Transverse colon (tissue), 1 donor: ENCODE data around the gene HIVEP3.

ENCODE experiments used
- EP300 ChIP-seq: sonication (generic); formaldehyde crosslinking; IDR thresholded peaks from one replicate; pipeline ENCODE4 v1.6.1; 2017; ENCODE audit warnings: antibody characterized with exemption, low read depth
- POLR2A ChIP-seq: fragments of 450-650 bp; IDR thresholded peaks from one replicate; pipeline ENCODE4 v1.6.1; 2016; ENCODE audit warnings: antibody characterized with exemption, mild to moderate bottlenecking, moderate library complexity

DNA sequence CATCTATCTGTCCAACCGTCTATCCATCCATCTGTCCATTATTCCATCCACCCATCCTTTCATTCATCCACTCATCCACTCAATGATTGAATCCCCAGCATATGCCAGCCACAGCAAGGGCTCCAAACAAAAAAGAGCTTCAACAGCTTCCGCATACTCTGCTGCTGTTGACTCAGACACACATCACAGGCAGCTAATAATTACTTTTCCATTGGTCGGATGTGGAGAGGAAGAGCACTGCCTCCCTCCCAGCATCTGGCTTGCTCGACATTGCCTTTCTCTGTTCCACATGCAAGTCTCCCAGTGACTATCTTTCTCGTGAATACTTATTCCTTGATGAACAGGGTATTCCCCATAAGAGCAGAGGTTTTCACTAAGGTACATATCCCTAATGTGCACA is 176.5 kb downstream of the HIVEP3 start:
- TF ChIP-seq POLR2A (no peak), EP300 (no peak)
